Activated T-cell treated with anti-CD3 and anti-CD28 coated beads for 48 hours (primary cell): ENCODE data around the gene SLC26A2.

Source experiments
- DNase-seq: peaks from one replicate; pipeline ENCODE4 v3.0.0-alpha.2; 2020; ENCODE audit warnings: low read depth

The SLC26A2 gene

GRCh38 chr5:149960272-149961185, at the start of gene SLC26A2:
SLC26A2 (plus strand) TSS chr5:149960758; CDS start chr5:149977653, 16,895 bp downstream.
- DNase-seq = peak; percentile 92

GRCh38 chr5:149911031-149911430, 49.5 kb upstream of the SLC26A2 start:
- DNase-seq = no peak

- no peak for DNase-seq
Observed at GRCh38 chr5:149912226-149912871, 48.2 kb upstream of the SLC26A2 start.

- DNase-seq = no peak
Observed at GRCh38 chr5:149913436-149914419, 46.8 kb upstream of the SLC26A2 start.

GRCh38 chr5:149915392-149916260, 44.9 kb upstream of the SLC26A2 start:
- no peak for DNase-seq

GRCh38 chr5:149916334-149917072, 44.1 kb upstream of the SLC26A2 start:
- no peak for DNase-seq

GRCh38 chr5:149917073-149917676, 43.4 kb upstream of the SLC26A2 start:
- no peak for DNase-seq

- DNase-seq = no peak
Observed at GRCh38 chr5:149921597-149921996, 39.0 kb upstream of the SLC26A2 start.

- DNase-seq = no peak
Observed at GRCh38 chr5:149922950-149923349, 37.6 kb upstream of the SLC26A2 start.

GRCh38 chr5:149924486-149924885, 36.1 kb upstream of the SLC26A2 start:
- DNase-seq = no peak

GRCh38 chr5:149930043-149930748, 30.4 kb upstream of the SLC26A2 start:
- DNase-seq = no peak

- no peak for DNase-seq
Observed at GRCh38 chr5:149930749-149931574, 29.6 kb upstream of the SLC26A2 start.

GRCh38 chr5:149931992-149932436, 28.5 kb upstream of the SLC26A2 start:
- no peak for DNase-seq

GRCh38 chr5:149932445-149933350, 27.9 kb upstream of the SLC26A2 start:
- no peak for DNase-seq

GRCh38 chr5:149935431-149935901, 25.1 kb upstream of the SLC26A2 start:
- no peak for DNase-seq

- no peak for DNase-seq
Observed at GRCh38 chr5:149936044-149936699, 24.4 kb upstream of the SLC26A2 start.

- DNase-seq = no peak
Observed at GRCh38 chr5:149936700-149937091, 23.9 kb upstream of the SLC26A2 start.
